ENCODE measurements around the gene KDM5C.

DNA sequence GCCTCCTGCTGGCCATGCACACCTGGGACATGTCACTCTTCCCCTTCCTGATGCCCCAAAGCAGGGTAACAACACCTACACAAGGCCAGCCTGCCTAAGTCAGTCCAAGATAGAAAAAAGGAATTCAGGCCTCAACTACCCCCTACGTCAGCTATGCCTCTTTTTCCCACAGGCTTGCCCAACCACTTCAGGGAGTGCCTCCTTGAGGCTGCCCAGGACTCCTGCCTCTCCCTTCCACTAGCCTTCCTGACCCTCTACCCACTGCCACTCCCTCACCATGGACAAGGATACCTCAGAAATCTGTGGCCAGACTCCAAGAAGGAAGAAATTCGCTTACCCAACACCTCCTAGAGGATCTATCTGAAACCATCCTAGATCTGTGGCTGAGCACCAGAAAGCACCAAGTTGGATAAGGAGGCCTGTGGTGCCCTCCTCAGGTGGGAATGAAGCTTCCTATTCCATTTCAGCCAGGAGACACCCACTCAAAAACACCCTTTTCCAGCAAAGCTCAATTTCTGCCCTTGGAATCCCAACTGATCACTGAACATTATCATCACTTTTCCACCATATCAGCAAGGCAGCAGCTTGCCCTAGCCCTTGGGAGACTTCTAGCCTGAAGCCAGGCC is 1.8 kb downstream of the KDM5C start:
- TF ChIP-seq, protein P1, sequence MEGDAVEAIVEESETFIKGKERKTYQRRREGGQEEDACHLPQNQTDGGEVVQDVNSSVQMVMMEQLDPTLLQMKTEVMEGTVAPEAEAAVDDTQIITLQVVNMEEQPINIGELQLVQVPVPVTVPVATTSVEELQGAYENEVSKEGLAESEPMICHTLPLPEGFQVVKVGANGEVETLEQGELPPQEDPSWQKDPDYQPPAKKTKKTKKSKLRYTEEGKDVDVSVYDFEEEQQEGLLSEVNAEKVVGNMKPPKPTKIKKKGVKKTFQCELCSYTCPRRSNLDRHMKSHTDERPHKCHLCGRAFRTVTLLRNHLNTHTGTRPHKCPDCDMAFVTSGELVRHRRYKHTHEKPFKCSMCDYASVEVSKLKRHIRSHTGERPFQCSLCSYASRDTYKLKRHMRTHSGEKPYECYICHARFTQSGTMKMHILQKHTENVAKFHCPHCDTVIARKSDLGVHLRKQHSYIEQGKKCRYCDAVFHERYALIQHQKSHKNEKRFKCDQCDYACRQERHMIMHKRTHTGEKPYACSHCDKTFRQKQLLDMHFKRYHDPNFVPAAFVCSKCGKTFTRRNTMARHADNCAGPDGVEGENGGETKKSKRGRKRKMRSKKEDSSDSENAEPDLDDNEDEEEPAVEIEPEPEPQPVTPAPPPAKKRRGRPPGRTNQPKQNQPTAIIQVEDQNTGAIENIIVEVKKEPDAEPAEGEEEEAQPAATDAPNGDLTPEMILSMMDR (IDR thresholded peaks at IDR 0.05): no peak
- TF ChIP-seq POLR2A (IDR thresholded peaks at IDR 0.05): no peak
- no peak for TF ChIP-seq POLR2AphosphoS5 (IDR thresholded peaks at IDR 0.05; ENCODE audit: insufficient read depth in 1 of 2, low read depth in 1 of 2)
